ENCODE results near the gene CEP57.
A peak's percentile ranks its signal among the peaks of the same experiment; 100 is the strongest.

GRCh38 chr11:95835768-95836488 lies 45.6 kb downstream of the CEP57 start:
- peak; percentile 78 to 83 (median 80) for TF ChIP-seq CTCF (IDR thresholded peaks at IDR 0.05)
- TF ChIP-seq POLR2A (IDR thresholded peaks at IDR 0.05): no peak

Measured in right lobe of liver (tissue), 4 donors.